Osteocyte (in vitro differentiated cells): Measurements from ENCODE around the gene SCN8A. TPM values are rescaled to one million over a fixed set of nuclear protein-coding genes. Genes with fewer than 3 reads are reported as not detected.

Experiments
- DNase-seq: peaks from one replicate; pipeline ENCODE4 v3.0.0; 2021; ENCODE audit warnings: mixed read lengths; ENCODE audit not compliant: unreplicated experiment; ENCODE audit errors: extremely low spot score
- H3K27ac Mint-ChIP-seq: one replicate; pipeline ENCODE4 v1.8.0; 2021; ENCODE audit warnings: mild to moderate bottlenecking, mixed read lengths; ENCODE audit not compliant: unreplicated experiment
- H3K27me3 Mint-ChIP-seq: one replicate; pipeline ENCODE4 v1.8.0; 2021; ENCODE audit warnings: mixed read lengths; ENCODE audit not compliant: unreplicated experiment
- H3K36me3 Mint-ChIP-seq: one replicate; pipeline ENCODE4 v1.8.0; 2021; ENCODE audit warnings: mixed read lengths; ENCODE audit not compliant: unreplicated experiment
- H3K4me1 Mint-ChIP-seq: one replicate; pipeline ENCODE4 v1.8.0; 2021; ENCODE audit warnings: mixed read lengths; ENCODE audit not compliant: unreplicated experiment
- H3K4me3 Mint-ChIP-seq: one replicate; pipeline ENCODE4 v1.8.0; 2021; ENCODE audit warnings: mild to moderate bottlenecking, moderate library complexity, mixed read lengths; ENCODE audit not compliant: unreplicated experiment
- H3K9me3 Mint-ChIP-seq: one replicate; pipeline ENCODE4 v1.8.0; 2021; ENCODE audit warnings: mixed read lengths; ENCODE audit not compliant: unreplicated experiment
- CTCF ChIP-seq: fragments of 200-600 bp; sonication (generic); IDR thresholded peaks from 2 replicates; pipeline ENCODE4 v1.5.0; 2021; ENCODE audit warnings: antibody characterized with exemption, mild to moderate bottlenecking, moderate library complexity
- total RNA-seq: library from RNA; stranded (reverse); gene quantifications from 2 replicates; pipeline ENCODE4 v1.2.1, GENCODE V29; 2021

Gene SCN8A
- total RNA-seq, 1 donor from 2014 or later, result 1.5 TPM

GRCh38 chr12:51820526-51821439, 229.8 kb downstream of the SCN8A start:
- no peak for DNase-seq
- Mint-ChIP-seq H3K4me3 (no peak overlapping the region), H3K36me3 (no peaks in the 10 kb centered on the region), H3K4me1 (peaks cover 8% of the 10 kb centered on the region), H3K27ac (no peak overlapping the region), H3K27me3 (no peaks in the 10 kb centered on the region), H3K9me3 (no peaks in the 10 kb centered on the region)
- TF ChIP-seq CTCF, result no peak

- Mint-ChIP-seq H3K36me3 (no peaks in the 10 kb centered on the region), H3K4me3 (no peak overlapping the region), H3K27me3 (no peaks in the 10 kb centered on the region), H3K4me1 (peaks cover 8% of the 10 kb centered on the region), H3K9me3 (no peaks in the 10 kb centered on the region), H3K27ac (no peak overlapping the region)
- no peak for DNase-seq
- no peak for TF ChIP-seq CTCF
These were observed 230.6 kb downstream of the SCN8A start for GRCh38 chr12:51821440-51822260.

GRCh38 chr12:51822261-51822616, 231.2 kb downstream of the SCN8A start:
- H3K9me3 Mint-ChIP-seq, result no peaks in the 10 kb centered on the region
- H3K4me3 Mint-ChIP-seq, result no peak overlapping the region
- H3K4me1 Mint-ChIP-seq, result peaks cover 8% of the 10 kb centered on the region
- no peak for DNase-seq
- H3K27me3 Mint-ChIP-seq, result no peaks in the 10 kb centered on the region
- TF ChIP-seq CTCF, result no peak
- H3K27ac Mint-ChIP-seq, result no peak overlapping the region
- no peaks in the 10 kb centered on the region for H3K36me3 Mint-ChIP-seq

GRCh38 chr12:51822956-51823355, 231.9 kb downstream of the SCN8A start:
- TF ChIP-seq CTCF, result no peak
- no peak for DNase-seq
- no peaks in the 10 kb centered on the region for H3K27me3 Mint-ChIP-seq

More at GRCh38 chr12:51822956-51823355, 231.9 kb downstream of the SCN8A start:
- H3K9me3 Mint-ChIP-seq, result no peaks in the 10 kb centered on the region
- no peaks in the 10 kb centered on the region for H3K36me3 Mint-ChIP-seq
- H3K4me1 Mint-ChIP-seq, result peaks cover 8% of the 10 kb centered on the region
- no peak overlapping the region for H3K27ac Mint-ChIP-seq
- H3K4me3 Mint-ChIP-seq, result no peak overlapping the region
